Fibroblast of pulmonary artery (primary cell): ENCODE measurements around the gene NRBF2.
"Not testable (repeated sequence)": the region's sequence is repeated elsewhere in the genome, so short reads cannot be mapped to it uniquely, and the experiment has no call there.

ENCODE experiments used
- DNase-seq: peaks from one replicate; pipeline ENCODE4 v3.0.0-alpha.2; 2010; ENCODE audit warnings: low read depth
- H3K4me3 ChIP-seq: replicated peaks from 2 replicates; pipeline ENCODE4 v1.5.1; 2011; ENCODE audit warnings: low read depth, mild to moderate bottlenecking, control low read depth, low read length, moderate library complexity
- TF ChIP-seq, protein P1 (sequence below): IDR thresholded peaks from 2 replicates; pipeline ENCODE4 v1.5.1; 2011; ENCODE audit warnings: mild to moderate bottlenecking, control low read depth, low read length, inconsistent platforms; ENCODE audit errors: missing control alignments

NRBF2 gene

DNA sequence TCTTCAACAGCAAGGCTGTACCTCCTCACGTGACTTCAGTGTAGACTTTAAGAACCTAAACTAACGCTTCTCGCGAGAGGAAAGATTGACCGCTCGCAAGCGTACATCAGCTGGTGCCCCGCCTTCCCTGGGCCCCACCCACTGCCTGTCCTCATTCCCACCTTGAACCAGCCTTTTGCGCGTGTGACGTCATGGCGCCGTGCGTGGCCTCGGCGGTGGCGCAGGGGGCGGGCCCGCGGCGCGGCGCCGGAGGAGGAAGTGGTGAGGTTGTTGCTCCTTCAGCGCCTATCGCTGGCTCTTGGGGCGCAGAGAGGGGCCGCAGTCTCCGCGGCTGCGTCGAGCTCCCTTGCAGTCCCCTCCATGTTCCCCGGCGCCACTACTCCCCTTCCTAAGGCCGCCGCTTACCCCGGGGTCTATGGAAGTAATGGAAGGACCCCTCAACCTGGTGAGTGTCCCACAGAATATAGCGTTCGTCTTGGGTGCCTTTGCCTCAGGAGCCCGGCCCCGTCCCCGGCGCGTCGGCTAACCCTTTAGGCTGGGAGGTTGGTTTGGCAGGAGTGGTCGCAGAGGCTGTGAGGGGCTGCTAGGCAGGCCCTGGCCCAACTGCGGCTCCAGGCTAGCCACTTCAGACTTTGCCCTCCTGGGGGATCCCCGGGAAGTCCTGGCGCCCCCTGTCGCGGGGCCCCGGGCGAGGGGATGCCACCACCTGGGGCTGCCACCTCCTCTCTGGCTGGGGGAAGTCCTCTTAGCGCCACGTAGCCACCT, at the start of gene NRBF2:
Gene NRBF2, plus strand, starts transcription at position 273 of the 765 bp plus-strand sequence. Its CDS starts 143 bp downstream, at position 416.
- peak; percentile 99 for DNase-seq
- TF ChIP-seq, protein P1, sequence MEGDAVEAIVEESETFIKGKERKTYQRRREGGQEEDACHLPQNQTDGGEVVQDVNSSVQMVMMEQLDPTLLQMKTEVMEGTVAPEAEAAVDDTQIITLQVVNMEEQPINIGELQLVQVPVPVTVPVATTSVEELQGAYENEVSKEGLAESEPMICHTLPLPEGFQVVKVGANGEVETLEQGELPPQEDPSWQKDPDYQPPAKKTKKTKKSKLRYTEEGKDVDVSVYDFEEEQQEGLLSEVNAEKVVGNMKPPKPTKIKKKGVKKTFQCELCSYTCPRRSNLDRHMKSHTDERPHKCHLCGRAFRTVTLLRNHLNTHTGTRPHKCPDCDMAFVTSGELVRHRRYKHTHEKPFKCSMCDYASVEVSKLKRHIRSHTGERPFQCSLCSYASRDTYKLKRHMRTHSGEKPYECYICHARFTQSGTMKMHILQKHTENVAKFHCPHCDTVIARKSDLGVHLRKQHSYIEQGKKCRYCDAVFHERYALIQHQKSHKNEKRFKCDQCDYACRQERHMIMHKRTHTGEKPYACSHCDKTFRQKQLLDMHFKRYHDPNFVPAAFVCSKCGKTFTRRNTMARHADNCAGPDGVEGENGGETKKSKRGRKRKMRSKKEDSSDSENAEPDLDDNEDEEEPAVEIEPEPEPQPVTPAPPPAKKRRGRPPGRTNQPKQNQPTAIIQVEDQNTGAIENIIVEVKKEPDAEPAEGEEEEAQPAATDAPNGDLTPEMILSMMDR = no peak

DNA sequence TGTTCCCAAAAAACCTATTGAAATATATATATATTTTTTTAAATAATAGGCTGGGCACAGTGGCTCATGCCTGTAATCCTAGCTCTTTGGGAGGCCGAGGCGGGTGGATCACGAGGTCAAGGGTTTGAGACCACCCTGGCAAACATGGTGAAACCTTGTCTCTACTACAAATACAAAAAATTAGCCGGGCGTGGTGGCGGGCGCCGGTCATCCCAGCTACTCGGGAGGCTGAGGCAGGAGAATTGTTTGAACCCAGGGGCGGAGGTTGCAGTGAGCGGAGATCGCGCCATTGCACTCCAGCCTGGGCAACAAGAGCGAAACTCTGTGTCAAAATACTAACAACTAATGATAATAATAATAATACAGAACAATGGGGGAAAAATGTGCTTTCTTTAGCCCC, 49.7 kb upstream of the NRBF2 start:
- DNase-seq, H3K4me3 ChIP-seq: not testable (repeated sequence)

More for the DNA sequence above, at the start of gene NRBF2:
- peak within 1 kb of the TSS; percentile 95 for H3K4me3 ChIP-seq

DNA sequence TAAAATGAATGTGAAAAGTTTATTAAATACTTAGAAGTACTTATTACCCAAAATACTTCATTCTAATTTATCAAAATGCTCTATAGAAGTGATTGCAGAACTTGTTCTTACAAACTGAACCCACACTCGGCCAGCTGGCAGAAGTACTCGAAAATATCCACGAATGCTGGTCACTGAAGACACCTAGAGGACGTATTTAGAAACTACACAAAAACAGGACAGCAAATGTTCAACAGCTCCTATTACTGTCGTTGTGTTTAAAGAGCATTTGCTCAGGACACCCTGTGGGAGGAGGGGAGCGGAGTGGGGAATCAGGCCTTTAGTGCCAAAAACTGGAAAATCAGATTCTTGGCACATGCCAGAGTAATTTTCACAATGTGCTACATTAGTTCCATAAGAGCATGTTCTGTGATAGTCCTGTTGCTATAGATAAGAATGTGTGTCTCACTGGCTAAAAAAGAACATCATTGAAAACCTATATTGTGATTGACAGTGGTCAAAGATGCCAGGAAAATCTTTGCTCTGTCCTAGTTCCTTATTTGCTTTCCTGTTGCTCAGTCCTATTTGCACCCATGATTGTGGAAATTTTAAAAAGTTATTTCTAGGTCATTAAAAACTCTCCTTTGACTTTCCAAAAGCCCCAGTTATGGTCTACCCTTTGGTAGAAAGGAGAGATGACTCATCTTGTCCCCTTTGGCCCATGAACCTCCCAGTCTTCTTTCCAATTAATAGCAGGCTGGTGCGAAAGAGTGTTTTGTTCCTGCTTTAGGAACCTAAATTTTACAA, 49.0 kb upstream of the NRBF2 start:
- TF ChIP-seq, protein P1 = peak; percentile 70
- peak; percentile 95 for DNase-seq
- H3K4me3 ChIP-seq = no peak overlapping the region

DNA sequence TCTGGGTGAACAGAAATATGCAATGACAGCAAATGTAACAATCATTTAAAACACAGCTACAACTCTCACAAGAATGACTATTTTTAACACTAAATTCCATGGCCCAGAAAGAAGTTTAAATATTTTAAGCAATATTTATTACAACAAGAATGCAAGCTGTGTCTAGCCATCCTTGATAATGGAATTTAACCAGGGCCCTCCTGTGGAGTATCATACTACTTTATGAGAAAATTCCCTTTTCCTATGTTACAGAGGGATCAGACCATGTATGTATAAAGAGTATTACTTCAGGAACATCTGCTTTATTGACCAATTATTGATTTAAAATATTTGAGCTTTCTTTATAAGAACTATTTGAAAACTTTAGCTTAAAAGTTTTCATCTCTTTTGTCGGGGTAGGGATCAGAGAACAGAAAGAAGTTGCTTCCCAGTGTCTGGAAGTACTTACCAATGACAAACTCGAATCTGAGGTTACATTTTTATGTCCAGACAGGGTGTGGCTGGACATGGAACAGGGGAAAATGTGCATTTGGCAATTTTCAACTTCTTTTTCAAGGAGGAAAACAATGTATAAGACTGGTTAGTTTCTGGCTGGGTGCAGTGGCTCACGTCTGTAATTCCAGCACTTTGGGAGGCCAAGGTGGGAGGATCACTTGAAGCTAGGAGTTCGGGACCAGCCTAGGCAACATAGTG, 48.3 kb upstream of the NRBF2 start:
- H3K4me3 ChIP-seq = no peak overlapping the region
- TF ChIP-seq, protein P1 = no peak
- no peak for DNase-seq

DNA sequence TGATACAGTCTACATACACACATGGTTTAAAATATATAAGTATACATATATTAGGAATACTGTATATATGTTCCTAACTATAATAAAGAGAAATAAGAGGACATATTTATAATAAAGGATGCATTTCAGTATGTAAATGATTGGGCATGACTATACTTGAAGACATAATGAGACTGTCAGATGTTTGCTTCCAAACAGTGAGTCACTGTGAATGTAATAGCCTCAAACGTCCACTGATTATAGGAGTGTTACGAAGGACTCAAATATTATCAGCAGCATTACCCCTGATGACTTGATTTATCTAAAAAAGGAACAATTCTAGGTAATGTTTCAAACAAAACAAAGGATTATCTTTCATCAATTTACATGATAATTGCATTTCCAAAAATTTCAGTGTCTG, 39.9 kb upstream of the NRBF2 start:
- H3K4me3 ChIP-seq = no peak overlapping the region
- DNase-seq = no peak
- TF ChIP-seq, protein P1 = no peak

DNA sequence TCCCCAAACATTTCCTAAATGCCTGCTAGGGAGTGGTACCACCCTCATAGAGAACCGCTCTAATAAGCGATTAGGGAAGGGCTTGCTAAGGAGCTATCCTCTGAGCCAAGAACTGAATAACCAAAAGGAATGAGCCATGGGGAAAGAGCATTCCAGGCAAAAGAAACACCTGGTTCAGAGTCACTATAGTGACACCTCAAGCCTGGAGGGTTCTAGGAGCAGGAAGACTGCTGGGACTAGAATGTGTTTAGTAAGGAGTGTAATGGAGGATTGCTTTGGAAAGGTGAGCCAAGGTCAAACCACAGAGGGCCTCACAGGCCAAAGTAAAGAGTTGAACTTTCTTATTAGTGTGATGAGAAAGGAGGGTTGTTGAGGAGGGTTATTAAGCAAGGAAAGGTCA, 38.7 kb upstream of the NRBF2 start:
- H3K4me3 ChIP-seq = no peak overlapping the region
- TF ChIP-seq, protein P1 = no peak
- no peak for DNase-seq

DNA sequence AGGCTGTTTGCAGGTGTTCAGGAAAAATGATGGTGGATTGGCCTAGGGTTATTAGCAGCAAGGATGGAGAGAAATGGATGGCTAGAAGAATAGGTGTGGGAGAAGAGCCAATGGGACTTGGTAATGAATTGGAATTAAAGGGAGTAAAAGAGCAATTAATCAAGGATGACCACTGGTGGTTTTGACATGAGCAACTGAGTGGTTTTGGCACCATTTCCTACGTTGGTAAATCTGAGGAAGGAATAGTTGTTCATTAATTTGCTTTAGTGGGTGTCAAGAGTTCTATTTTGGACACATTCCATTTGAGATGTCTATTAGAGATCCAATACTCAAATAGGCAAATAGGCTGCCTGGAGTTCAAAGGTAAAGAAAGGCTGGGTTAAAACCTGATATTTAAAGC, 38.2 kb upstream of the NRBF2 start:
- H3K4me3 ChIP-seq = no peak overlapping the region
- no peak for DNase-seq
- TF ChIP-seq, protein P1 = no peak
